ENCODE measurements around the gene TMEM220. TPM values are rescaled to one million over a fixed set of nuclear protein-coding genes. Genes with fewer than 3 reads are reported as not detected.

The TMEM220 gene
- total and polyA plus RNA-seq, 2 experiments from 2014 or later, result 3.1 to 7.8 TPM

- no peak for TF ChIP-seq CTCF (conservative IDR thresholded peaks at IDR 0.05; ENCODE audit: low read depth in 2 of 2)
- no peak for TF ChIP-seq EZH2phosphoT487 (IDR thresholded peaks at IDR 0.05; ENCODE audit: unreplicated experiment)
- no peak for TF ChIP-seq CREB1 (CRISPR knock-in tag; IDR thresholded peaks at IDR 0.05; ENCODE audit: low read depth)
- TF ChIP-seq ETS1 (IDR thresholded peaks at IDR 0.05), result no peak
- no peak for TF ChIP-seq POLR2AphosphoS5 (IDR thresholded peaks at IDR 0.05; ENCODE audit: low read depth)
Observed at GRCh38 chr17:10752696-10753095, 22.9 kb upstream of the TMEM220 start (continued).

GRCh38 chr17:10751563-10751962 is 21.7 kb upstream of the TMEM220 start:
- no peak overlapping the region for H3K27ac ChIP-seq (ENCODE audit: low read depth)
- Mint-ChIP-seq H3K27me3 (ENCODE audit: insufficient read depth, low read depth, poor library complexity) (peaks cover 14% of the 10 kb centered on the region), H3K4me3 (no peak overlapping the region)
- TF ChIP-seq CTCF (conservative IDR thresholded peaks at IDR 0.05; ENCODE audit: low read depth in 2 of 2), result no peak
- TF ChIP-seq STAT1 (IDR thresholded peaks at IDR 0.05; ENCODE audit: unreplicated experiment), result no peak
- no peak for TF ChIP-seq ETS1 (IDR thresholded peaks at IDR 0.05)
- no peak for TF ChIP-seq EZH2phosphoT487 (IDR thresholded peaks at IDR 0.05; ENCODE audit: unreplicated experiment)
- no peak for TF ChIP-seq POLR2AphosphoS5 (IDR thresholded peaks at IDR 0.05; ENCODE audit: low read depth)
- TF ChIP-seq REST (IDR thresholded peaks at IDR 0.05; ENCODE audit: unreplicated experiment), result no peak
- no peak for TF ChIP-seq JUNB (IDR thresholded peaks at IDR 0.05; ENCODE audit: unreplicated experiment)

More at GRCh38 chr17:10751563-10751962, 21.7 kb upstream of the TMEM220 start:
- ATAC-seq (no peak), DNase-seq (ENCODE audit: low spot score) (no peak)
- H3K4me1 Mint-ChIP-seq, result peaks cover 41% of the 10 kb centered on the region
- Histone ChIP-seq H3K4me3 (no peak overlapping the region), H3K36me3 (ENCODE audit: insufficient read depth) (no peaks in the 10 kb centered on the region), H3K4me1 (ENCODE audit: insufficient read depth) (peaks cover 31% of the 10 kb centered on the region), H2AFZ (no peak overlapping the region), H4K20me1 (replicated peaks; ENCODE audit: insufficient read depth) (no peaks in the 10 kb centered on the region), H3K4me2 (no peak overlapping the region), H3K9me2 (ENCODE audit: insufficient read depth) (peaks cover 2% of the 10 kb centered on the region; the same call in 1 of the 2 replicates), H3K79me2 (replicated peaks; ENCODE audit: insufficient read depth) (no peaks in the 10 kb centered on the region), H3F3A (replicated peaks; ENCODE audit: low read depth) (peaks cover 4% of the 10 kb centered on the region; the same call in 1 of the 2 replicates), H3K27me3 (ENCODE audit: insufficient read depth) (no peaks in the 10 kb centered on the region)
- H3K27ac Mint-ChIP-seq, result no peak overlapping the region
- H3K36me3 Mint-ChIP-seq (ENCODE audit: low read depth), result no peaks in the 10 kb centered on the region
- H3K9me3 Mint-ChIP-seq, result peaks cover 2% of the 10 kb centered on the region; the same call in 1 of the 3 replicates

All from GM23338 (cell line).